Lower leg skin (tissue), 3 donors: Measurements from ENCODE around the gene COL15A1.

ENCODE experiments used
- CTCF ChIP-seq, 3 donors: fragments of 450-650 bp; IDR thresholded peaks; one replicate each; pipeline ENCODE4 v1.5.1; 2016; ENCODE audit warnings: antibody characterized with exemption in 3 of 3, mild to moderate bottlenecking in 3 of 3, moderate library complexity in 2 of 3
- POLR2A ChIP-seq, 2 donors: fragments of 450-650 bp; IDR thresholded peaks; one replicate each; pipeline ENCODE4 v1.6.1; 2016 to 2017; ENCODE audit warnings: antibody characterized with exemption in 2 of 2, mild to moderate bottlenecking in 1 of 2, moderate library complexity in 1 of 2

GRCh38 chr9:98974994-98975712 lies 31.4 kb downstream of the COL15A1 start:
- peak in 1 of 3 donors; percentile 90 for TF ChIP-seq CTCF (IDR thresholded peaks at IDR 0.05)
- no peak for TF ChIP-seq POLR2A (IDR thresholded peaks at IDR 0.05)
